Measurements from ENCODE around the gene CD320. TPM values are rescaled to one million over a fixed set of nuclear protein-coding genes. Genes with fewer than 3 reads are reported as not detected.
A peak's percentile ranks its signal among the peaks of the same experiment; 100 is the strongest.

Gene CD320
- total and polyA plus RNA-seq, 8 donors: 30.4 to 58.3 (median 34.5) TPM

DNA sequence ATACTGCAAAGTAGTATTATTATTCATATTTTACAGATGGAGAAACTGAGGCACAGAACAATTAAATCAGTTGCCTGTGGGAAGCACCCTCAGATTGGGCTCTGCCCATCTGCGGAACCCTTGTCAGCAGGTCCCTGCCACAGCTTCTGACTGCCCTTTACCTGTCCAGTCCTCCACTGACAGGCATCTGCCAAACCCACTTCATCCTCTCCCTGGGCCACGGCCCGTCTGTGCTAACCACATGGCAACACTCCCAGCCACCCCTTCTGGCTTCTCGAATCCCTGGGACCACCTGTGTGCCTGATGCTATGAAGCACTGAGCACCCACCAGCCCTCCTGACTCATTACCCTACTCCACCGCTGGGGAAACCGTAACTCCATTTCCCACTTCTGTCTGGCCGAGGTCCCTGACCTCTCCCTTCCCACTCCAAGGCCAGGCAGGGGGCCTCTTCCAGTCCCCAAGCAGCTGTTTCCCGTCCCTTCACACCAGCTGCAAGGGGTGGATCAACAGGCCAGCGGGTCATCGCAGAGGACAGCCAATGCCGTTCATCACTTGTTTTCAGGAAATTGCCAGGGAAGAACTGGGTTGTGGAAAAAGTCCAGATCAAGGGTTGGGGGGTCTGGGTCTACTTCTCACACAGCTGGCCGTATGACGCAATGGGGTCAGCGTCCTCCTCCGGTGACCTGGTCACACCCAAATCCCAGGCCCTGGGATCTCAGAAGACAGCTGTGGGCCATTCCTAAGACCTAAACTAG lies 32.4 kb upstream of the CD320 start:
- Histone ChIP-seq H3K27me3 (peaks cover 6 to 84% of the 10 kb centered on the region in 2 donors), H3K27ac (peak overlapping the region in 1 of 2 donors; percentile 94), H3K4me1 (peaks cover 0 to 42% of the 10 kb centered on the region in 2 donors), H3K4me3 (no peak overlapping the region), H3K36me3 (no peaks in the 10 kb centered on the region), H3K9me3 (no peaks in the 10 kb centered on the region)
- DNase-seq (peak in 2 of 4 donors; percentile 71 to 85), ATAC-seq (no peak)
- intact Hi-C loops (cut with DNase I): no loop called here
- TF ChIP-seq, protein P1, sequence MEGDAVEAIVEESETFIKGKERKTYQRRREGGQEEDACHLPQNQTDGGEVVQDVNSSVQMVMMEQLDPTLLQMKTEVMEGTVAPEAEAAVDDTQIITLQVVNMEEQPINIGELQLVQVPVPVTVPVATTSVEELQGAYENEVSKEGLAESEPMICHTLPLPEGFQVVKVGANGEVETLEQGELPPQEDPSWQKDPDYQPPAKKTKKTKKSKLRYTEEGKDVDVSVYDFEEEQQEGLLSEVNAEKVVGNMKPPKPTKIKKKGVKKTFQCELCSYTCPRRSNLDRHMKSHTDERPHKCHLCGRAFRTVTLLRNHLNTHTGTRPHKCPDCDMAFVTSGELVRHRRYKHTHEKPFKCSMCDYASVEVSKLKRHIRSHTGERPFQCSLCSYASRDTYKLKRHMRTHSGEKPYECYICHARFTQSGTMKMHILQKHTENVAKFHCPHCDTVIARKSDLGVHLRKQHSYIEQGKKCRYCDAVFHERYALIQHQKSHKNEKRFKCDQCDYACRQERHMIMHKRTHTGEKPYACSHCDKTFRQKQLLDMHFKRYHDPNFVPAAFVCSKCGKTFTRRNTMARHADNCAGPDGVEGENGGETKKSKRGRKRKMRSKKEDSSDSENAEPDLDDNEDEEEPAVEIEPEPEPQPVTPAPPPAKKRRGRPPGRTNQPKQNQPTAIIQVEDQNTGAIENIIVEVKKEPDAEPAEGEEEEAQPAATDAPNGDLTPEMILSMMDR (IDR thresholded peaks at IDR 0.05): peak in 1 of 2 donors; percentile 35

DNA sequence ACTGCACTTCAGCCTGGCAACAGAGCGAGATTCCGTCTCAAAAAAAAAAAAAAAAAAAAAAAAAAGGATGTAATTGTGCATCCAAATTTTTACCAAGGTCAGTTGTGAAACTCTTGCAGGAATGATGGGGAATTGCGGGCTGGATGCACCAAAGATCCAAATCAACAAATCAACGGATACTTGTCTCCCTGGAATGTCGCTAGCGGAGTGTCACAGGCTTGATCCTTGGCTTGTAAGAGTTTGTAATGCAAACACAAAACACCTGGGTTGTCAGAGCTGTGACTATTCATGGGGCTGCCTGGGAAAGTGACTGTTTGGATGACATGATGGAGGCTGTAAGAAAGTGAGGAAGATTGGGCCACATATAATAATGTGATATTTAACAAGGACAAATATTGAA lies 30.7 kb upstream of the CD320 start:
- H3K36me3 ChIP-seq: no peaks in the 10 kb centered on the region
- no peaks in the 10 kb centered on the region for H3K9me3 ChIP-seq
- peaks cover 0 to 58% of the 10 kb centered on the region in 2 donors for H3K4me1 ChIP-seq
- DNase-seq (no peak), ATAC-seq (no peak)
- TF ChIP-seq, protein P1 (IDR thresholded peaks at IDR 0.05): no peak
- no peak overlapping the region for H3K4me3 ChIP-seq
- intact Hi-C loops (cut with DNase I): no loop called here
- H3K27ac ChIP-seq: no peak overlapping the region
- H3K27me3 ChIP-seq: peaks cover 15 to 85% of the 10 kb centered on the region in 2 donors

DNA sequence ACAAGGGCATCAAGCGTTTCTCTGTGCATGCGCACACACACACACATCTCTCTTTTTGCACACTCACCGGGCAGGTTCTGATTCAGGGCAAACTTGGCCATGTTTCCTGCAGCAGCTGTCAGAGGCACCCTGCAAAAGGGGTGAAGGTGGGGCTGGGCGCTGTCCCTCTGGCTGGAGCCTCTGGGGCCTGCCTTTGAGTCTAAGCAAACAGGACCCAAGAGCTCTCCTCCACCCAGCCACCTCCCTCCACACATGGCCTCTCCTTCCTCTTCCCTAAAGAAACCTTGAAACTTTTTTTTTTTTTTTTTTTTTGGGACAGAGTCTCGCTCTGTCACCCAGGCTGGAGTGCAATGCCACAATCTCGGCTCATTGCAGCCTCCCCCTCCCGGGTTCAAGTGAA lies 29.6 kb upstream of the CD320 start:
- H3K27me3 ChIP-seq: peaks cover 24 to 85% of the 10 kb centered on the region in 2 donors
- no peak overlapping the region for H3K27ac ChIP-seq
- no peak for ATAC-seq
- TF ChIP-seq, protein P1 (IDR thresholded peaks at IDR 0.05): no peak
- intact Hi-C loops (cut with DNase I): no loop called here
- H3K4me1 ChIP-seq: peaks cover 0 to 54% of the 10 kb centered on the region in 2 donors
- H3K36me3 ChIP-seq: no peaks in the 10 kb centered on the region
- no peak for DNase-seq
- H3K9me3 ChIP-seq: no peaks in the 10 kb centered on the region
- H3K4me3 ChIP-seq: no peak overlapping the region

DNA sequence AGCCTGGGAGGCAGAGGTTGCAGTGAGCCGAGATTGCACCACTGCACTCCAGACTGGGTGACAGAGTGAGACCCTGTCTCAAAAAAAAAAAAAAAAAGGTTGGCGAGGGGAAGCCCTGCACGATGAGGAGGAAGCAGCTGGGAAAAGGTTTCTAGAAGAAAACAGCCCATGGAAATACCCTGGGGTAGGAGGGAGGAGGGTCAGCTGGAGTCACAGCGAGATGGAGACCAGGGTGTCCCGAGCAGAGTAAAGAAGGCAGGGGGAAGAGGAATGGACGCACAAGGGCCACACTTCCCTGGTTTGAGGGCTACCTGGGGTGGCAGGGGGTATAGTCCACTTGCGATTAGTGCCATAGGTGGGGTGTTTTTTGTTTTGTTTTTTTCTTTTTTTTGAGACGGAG lies 28.5 kb upstream of the CD320 start:
- H3K4me1 ChIP-seq: peaks cover 0 to 51% of the 10 kb centered on the region in 2 donors
- H3K4me3 ChIP-seq: no peak overlapping the region
- ATAC-seq (no peak), DNase-seq (no peak)
- no peaks in the 10 kb centered on the region for H3K9me3 ChIP-seq
- no peaks in the 10 kb centered on the region for H3K36me3 ChIP-seq
- H3K27me3 ChIP-seq: peaks cover 24 to 80% of the 10 kb centered on the region in 2 donors
- intact Hi-C loops (cut with DNase I): no loop called here
- H3K27ac ChIP-seq: peak overlapping the region in 1 of 2 donors; percentile 8
- TF ChIP-seq, protein P1 (IDR thresholded peaks at IDR 0.05): no peak

DNA sequence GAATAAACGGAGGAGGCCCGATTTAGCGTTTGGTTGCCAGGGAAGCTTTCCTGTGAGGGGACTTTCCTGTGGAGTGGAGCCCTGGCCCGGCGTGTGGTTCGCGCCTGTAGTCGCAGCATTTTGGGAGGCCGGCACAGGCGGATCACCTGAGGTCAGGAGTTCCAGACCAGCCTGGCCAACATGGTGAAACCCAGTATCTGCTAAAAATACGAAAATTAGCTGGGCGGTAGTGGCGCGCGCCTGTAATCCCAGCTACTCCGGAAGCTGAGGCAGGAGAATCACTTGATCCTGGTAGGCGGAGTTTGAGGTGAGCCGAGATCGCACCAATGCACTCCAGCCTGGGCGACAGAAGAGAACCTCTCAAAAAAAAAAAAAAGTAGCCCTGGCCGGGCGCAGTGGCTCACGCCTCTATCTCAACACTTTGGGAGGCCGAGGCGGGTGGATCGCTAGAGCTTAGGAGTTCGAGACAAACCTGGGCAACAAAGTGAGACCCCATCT lies 28.0 kb upstream of the CD320 start:
- H3K4me1 ChIP-seq: peaks cover 0 to 48% of the 10 kb centered on the region in 2 donors
- peak; percentile 25 for ATAC-seq
- peak overlapping the region in 1 of 2 donors; percentile 18 for H3K27ac ChIP-seq
- H3K4me3 ChIP-seq: no peak overlapping the region
- intact Hi-C loops (cut with DNase I): no loop called here
- peaks cover 24 to 75% of the 10 kb centered on the region in 2 donors for H3K27me3 ChIP-seq
- H3K9me3 ChIP-seq: no peaks in the 10 kb centered on the region
- no peak for DNase-seq
- H3K36me3 ChIP-seq: no peaks in the 10 kb centered on the region
- TF ChIP-seq, protein P1 (IDR thresholded peaks at IDR 0.05): no peak

All from left lung (tissue), 10 donors.